Stomach (tissue), 9 donors: ENCODE results near the gene CNPY4. TPM values are rescaled to one million over a fixed set of nuclear protein-coding genes. Genes with fewer than 3 reads are reported as not detected.

Experiments
- DNase-seq, 2 donors: peaks; one replicate each; pipeline versions ENCODE4 v3.0.0 to v3.0.0-alpha.2; 2013 to 2019
- H3K27ac ChIP-seq, 5 donors: fragments of 200-600 bp in 4 of 5; sonication (generic) in 4 of 5; one replicate each; pipeline ENCODE4 v1.5.1; 2013 to 2019; ENCODE audit warnings: mild to moderate bottlenecking in 1 of 5, moderate library complexity in 1 of 5
- H3K27me3 ChIP-seq, 3 donors: fragments of 200-600 bp; sonication (generic); one replicate each; pipeline ENCODE4 v1.5.1; 2017 to 2019; ENCODE audit warnings: mixed run types in 1 of 3
- H3K36me3 ChIP-seq, 4 donors: fragments of 200-600 bp; sonication (generic); 1 replicate in 3 of 4; 2 replicates in 1 of 4; pipeline ENCODE4 v1.5.1; 2016 to 2019
- H3K4me1 ChIP-seq, 4 donors: fragments of 200-600 bp; sonication (generic); one replicate each; pipeline ENCODE4 v1.5.1; 2016 to 2019
- H3K4me3 ChIP-seq, 4 donors: fragments of 200-600 bp; sonication (generic) in 3 of 4; one replicate each; pipeline ENCODE4 v1.5.1; 2016 to 2019; ENCODE audit warnings: mild to moderate bottlenecking in 1 of 4
- H3K9me3 ChIP-seq, 4 donors: fragments of 200-600 bp; sonication (generic); one replicate each; pipeline ENCODE4 v1.5.1; 2016 to 2019
- CTCF ChIP-seq, 7 experiments: fragments of 450-650 bp in 4 of 7; fragments of 200-600 bp in 3 of 7; sonication (generic) in 3 of 7; IDR thresholded peaks; one replicate each; pipeline ENCODE4 v1.5.1; 2016 to 2019; ENCODE audit warnings: antibody characterized with exemption in 7 of 7, control low read depth in 2 of 7, mild to moderate bottlenecking in 1 of 7
- EP300 ChIP-seq: sonication (generic); formaldehyde crosslinking; IDR thresholded peaks from one replicate; pipeline ENCODE4 v1.6.1; 2017; ENCODE audit warnings: antibody characterized with exemption
- POLR2A ChIP-seq, 4 donors: fragments of 450-650 bp; IDR thresholded peaks; one replicate each; pipeline ENCODE4 v1.6.1; 2016; ENCODE audit warnings: antibody characterized with exemption in 4 of 4, control low read depth in 2 of 4, mild to moderate bottlenecking in 1 of 4, moderate library complexity in 1 of 4
- POLR2AphosphoS5 ChIP-seq, 3 donors: sonication (generic); formaldehyde crosslinking; IDR thresholded peaks; one replicate each; pipeline ENCODE4 v1.6.1; 2016; ENCODE audit warnings: antibody characterized with exemption in 3 of 3
- WGBS, 5 donors: extraction: QIAGEN DNeasy Blood & Tissue Kit in 3 of 5; methylation state at CpG; one replicate each; pipeline versions ENCODE4 v1.1.5 to v1.1.7; 2013 to 2018; 5-methylcytosine and 5-hydroxymethylcytosine counted together
- intact Hi-C: fragments of 100-400 bp; cut with DNase I; formaldehyde crosslinking; loops from one replicate; pipeline ENCODE4 v1.15.1; 2023; ENCODE audit warnings: low total_unique reads
- polyA plus RNA-seq, 3 donors: library from polyadenylated mRNA; stranded (reverse); fragments of 200-250 nt; gene quantifications; one replicate each; pipeline ENCODE4 v1.2.3, GENCODE V29; 2013
- total RNA-seq, 5 donors: library from RNA; depleted of rRNA; stranded (reverse); fragments of >200 nt; gene quantifications; one replicate each; pipeline versions ENCODE4 v1.1.0 to v1.2.3, GENCODE V29; 2014 to 2016
- donor health status: healthy with polysubstance abuse.
- donor health status: Bipolar disorder and iron deficiency.
- donor health status: healthy.

The CNPY4 gene
- total and polyA plus RNA-seq, 8 donors: 0.45 to 10.6 (median 6.0) TPM

DNA sequence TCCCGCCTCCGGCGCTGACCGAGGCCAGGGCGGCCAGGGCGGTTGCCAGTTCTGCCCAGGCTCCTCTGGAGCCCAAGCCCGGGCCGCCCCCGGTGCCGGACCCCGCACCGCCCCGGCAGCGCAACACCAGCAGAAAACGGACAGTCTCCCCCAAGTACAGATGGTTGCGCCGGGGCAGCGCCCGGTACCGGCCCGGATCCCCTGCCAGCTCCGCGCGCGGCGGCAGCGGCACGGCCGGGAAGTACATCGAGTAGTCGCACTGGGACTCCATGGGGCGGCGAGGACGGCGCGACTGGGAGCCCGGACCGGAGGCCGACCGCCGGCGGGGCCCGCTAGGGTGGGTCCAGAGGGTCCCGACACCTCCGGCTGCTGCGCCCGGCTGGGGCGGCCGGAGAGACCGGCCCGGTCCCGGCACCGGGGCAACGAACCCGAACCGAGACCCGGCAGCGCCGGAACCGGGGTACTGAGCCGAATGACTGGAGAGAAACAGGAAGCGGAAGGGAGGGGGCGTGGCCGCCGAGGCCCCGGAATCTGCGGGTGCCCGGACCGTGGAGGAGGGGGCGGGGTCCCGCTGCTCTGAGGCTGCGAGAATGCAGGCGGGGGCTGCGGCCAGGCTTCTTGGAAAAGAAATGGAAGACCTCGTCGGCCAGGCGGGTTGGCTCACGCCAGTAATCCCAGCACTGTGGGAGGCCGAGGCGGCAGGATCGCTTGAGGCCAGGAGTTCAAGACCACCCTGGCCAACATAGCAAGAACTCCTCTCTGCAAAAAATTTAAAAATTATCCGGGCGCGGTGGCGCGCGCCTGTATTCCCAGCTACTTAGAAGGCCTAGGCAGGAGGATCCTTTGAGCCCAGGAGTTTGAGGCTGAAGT, 39.0 kb downstream of the CNPY4 start, which contains the start of gene TRAPPC14:
Gene TRAPPC14, minus strand, starts transcription at position 495 of the 870 bp plus-strand sequence. Its CDS starts 224 bp downstream, at position 271.
- 0 to 1% (median 1%) methylated on average over 41 to 87 of the region's 87 CpGs for WGBS, 5 donors
- intact Hi-C loops: no loop called here
- no peaks in the 10 kb centered on the region for H3K27me3 ChIP-seq
- no peaks in the 10 kb centered on the region for H3K9me3 ChIP-seq
- H3K36me3 ChIP-seq: peaks cover 27 to 38% (median 35%) of the 10 kb centered on the region in 4 donors
- TF ChIP-seq POLR2AphosphoS5 (IDR thresholded peaks at IDR 0.05): peak in 2 of 3 donors; percentile 42 to 76
- no peak for TF ChIP-seq CTCF (IDR thresholded peaks at IDR 0.05)
- H3K4me1 ChIP-seq: peaks cover 12 to 53% (median 47%) of the 10 kb centered on the region in 4 donors
- H3K4me3 ChIP-seq: peak within 1 kb of the TSS; percentile 81 to 99 (median 91)
- peak; percentile 92 to 97 for DNase-seq
- peak within 1 kb of the TSS; percentile 83 to 93 (median 90) for H3K27ac ChIP-seq

DNA sequence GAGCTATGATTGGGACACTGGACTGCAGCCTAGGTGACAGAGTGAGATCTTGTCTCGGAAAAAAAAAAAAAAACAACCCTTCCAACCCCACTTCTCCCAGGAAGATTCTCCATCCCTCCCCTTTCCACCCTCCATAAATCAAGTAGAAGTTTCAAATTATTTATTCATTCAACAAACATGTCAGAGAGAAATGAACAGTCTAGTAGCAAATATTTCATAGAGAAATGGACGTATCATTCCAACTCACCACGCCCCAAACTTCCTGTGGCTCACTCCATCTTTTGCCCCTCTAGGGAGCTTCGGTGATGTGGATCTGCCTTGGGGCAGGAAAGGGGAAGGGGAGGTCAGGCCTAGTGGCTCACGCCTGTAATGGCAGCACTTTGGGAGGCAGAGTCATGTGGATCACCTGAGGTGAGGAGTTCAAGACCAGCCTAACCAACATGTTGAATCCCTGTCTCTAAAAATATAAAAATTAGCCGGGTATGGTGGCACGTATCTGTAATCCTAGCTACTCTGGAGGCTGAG, 39.7 kb downstream of the CNPY4 start:
- Histone ChIP-seq H3K27ac (peak overlapping the region; percentile 83 to 93 (median 90)), H3K4me3 (peak overlapping the region; percentile 81 to 99 (median 91)), H3K36me3 (peaks cover 20 to 31% (median 28%) of the 10 kb centered on the region in 4 donors), H3K4me1 (peaks cover 12 to 48% (median 43%) of the 10 kb centered on the region in 4 donors), H3K9me3 (no peaks in the 10 kb centered on the region), H3K27me3 (no peaks in the 10 kb centered on the region)
- WGBS, 5 donors: 62 to 73% (median 69%) methylated on average over 7 of the region's 7 CpGs
- intact Hi-C loops: no loop called here
- TF ChIP-seq CTCF (IDR thresholded peaks at IDR 0.05) (no peak), POLR2AphosphoS5 (IDR thresholded peaks at IDR 0.05) (no peak), POLR2A (IDR thresholded peaks at IDR 0.05) (no peak), EP300 (no peak)
- DNase-seq: no peak

DNA sequence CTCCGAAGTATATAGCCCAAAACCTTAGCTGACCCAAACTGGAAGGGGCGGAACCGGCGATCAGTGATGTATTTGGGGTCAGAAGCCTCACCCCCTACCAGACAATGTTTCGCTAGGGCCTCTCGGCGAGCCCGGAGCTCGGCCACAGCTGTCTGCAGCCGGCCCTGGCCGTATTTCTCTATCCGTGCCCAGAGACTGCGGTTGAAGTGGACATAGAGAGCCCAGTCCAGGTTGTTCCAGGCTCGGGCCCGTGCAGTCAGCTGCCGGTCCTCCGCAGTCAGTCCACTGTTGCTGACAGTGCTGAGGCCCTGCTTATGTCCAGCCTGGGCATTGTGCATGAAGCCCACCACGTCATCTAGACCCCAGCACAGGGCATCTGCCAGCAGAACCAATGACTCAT, 40.6 kb downstream of the CNPY4 start:
- no peak for TF ChIP-seq EP300
- TF ChIP-seq POLR2AphosphoS5 (IDR thresholded peaks at IDR 0.05): no peak
- TF ChIP-seq POLR2A (IDR thresholded peaks at IDR 0.05): no peak
- TF ChIP-seq CTCF (IDR thresholded peaks at IDR 0.05): no peak
- Histone ChIP-seq H3K4me1 (peaks cover 12 to 38% (median 34%) of the 10 kb centered on the region in 4 donors), H3K4me3 (no peak overlapping the region), H3K36me3 (peaks cover 16 to 22% (median 19%) of the 10 kb centered on the region in 4 donors), H3K27me3 (peaks cover 0 to under 1% (median 0%) of the 10 kb centered on the region in 3 donors), H3K9me3 (no peaks in the 10 kb centered on the region), H3K27ac (no peak overlapping the region)
- no peak for DNase-seq
- 83 to 93% (median 91%) methylated on average over 16 to 18 of the region's 18 CpGs for WGBS, 5 donors
- intact Hi-C loops: no loop called here

- TF ChIP-seq POLR2AphosphoS5 (IDR thresholded peaks at IDR 0.05) (no peak), CTCF (IDR thresholded peaks at IDR 0.05) (no peak), EP300 (no peak)
- Histone ChIP-seq H3K9me3 (no peaks in the 10 kb centered on the region), H3K4me3 (no peak overlapping the region), H3K4me1 (peaks cover 7 to 23% (median 18%) of the 10 kb centered on the region in 4 donors), H3K36me3 (no peaks in the 10 kb centered on the region), H3K27me3 (peaks cover 0 to 29% (median 0%) of the 10 kb centered on the region in 3 donors), H3K27ac (no peak overlapping the region)
- WGBS, 5 donors: 37 to 59% (median 46%) methylated on average over 6 of the region's 6 CpGs
- intact Hi-C loops: no loop called here
- peak in 1 of 2 donors; percentile 69 for DNase-seq
Measured at GRCh38 chr7:100163006-100163531, 43.6 kb downstream of the CNPY4 start.
